Bronchial epithelial cell (primary cell): ENCODE results near the gene RUNX2. TPM values are rescaled to one million over a fixed set of nuclear protein-coding genes. Genes with fewer than 3 reads are reported as not detected.
A peak's percentile ranks its signal among the peaks of the same experiment; 100 is the strongest.

ENCODE experiments used
- DNase-seq: peaks from one replicate; pipeline ENCODE4 v3.0.0-alpha.2; 2010; ENCODE audit warnings: low read depth
- FAIRE-seq: peaks from 2 replicates; lab custom pipeline; 2011; peaks lifted over from hg19 to GRCh38; lab: Jason Lieb, UNC
- H3K27me3 ChIP-seq: 2 replicates; pipeline ENCODE4 v1.5.1; 2011; ENCODE audit warnings: low read length; ENCODE audit not compliant: control insufficient read depth, insufficient read depth
- H3K36me3 ChIP-seq: 2 replicates; pipeline ENCODE4 v1.5.1; 2011; ENCODE audit warnings: low read length; ENCODE audit not compliant: control insufficient read depth, insufficient read depth
- H3K4me3 ChIP-seq: 2 replicates; pipeline ENCODE4 v1.5.1; 2011; ENCODE audit warnings: mild to moderate bottlenecking, low read depth, low read length, control low read depth
- CTCF ChIP-seq: IDR thresholded peaks from 2 replicates; pipeline ENCODE4 v1.5.1; 2011; ENCODE audit warnings: mild to moderate bottlenecking, moderate library complexity, low read length, control low read depth, inconsistent platforms; ENCODE audit not compliant: insufficient read depth, severe bottlenecking
- total RNA-seq: library from RNA; depleted of rRNA; stranded (reverse); fragments of >200 nt; gene quantifications from 2 replicates; pipeline ENCODE4 v1.2.1, GENCODE V29; 2014

The RUNX2 gene
- total RNA-seq, 1 donor from 2014 or later = 0.79 TPM

- FAIRE-seq (no peak), DNase-seq (no peak)
- H3K36me3 ChIP-seq = no peaks in the 10 kb centered on the region
- no peak for TF ChIP-seq CTCF
- no peaks in the 10 kb centered on the region for H3K27me3 ChIP-seq
- no peak overlapping the region for H3K4me3 ChIP-seq
These were observed 234.0 kb downstream of the RUNX2 start for GRCh38 chr6:45562171-45562570.

GRCh38 chr6:45563041-45563440 is 234.9 kb downstream of the RUNX2 start:
- H3K4me3 ChIP-seq = no peak overlapping the region
- no peaks in the 10 kb centered on the region for H3K36me3 ChIP-seq
- no peak for TF ChIP-seq CTCF
- no peaks in the 10 kb centered on the region for H3K27me3 ChIP-seq
- no peak for FAIRE-seq
- DNase-seq = no peak

GRCh38 chr6:45563844-45564243 is 235.7 kb downstream of the RUNX2 start:
- FAIRE-seq (no peak), DNase-seq (no peak)
- no peaks in the 10 kb centered on the region for H3K36me3 ChIP-seq
- no peaks in the 10 kb centered on the region for H3K27me3 ChIP-seq
- H3K4me3 ChIP-seq = no peak overlapping the region
- no peak for TF ChIP-seq CTCF

GRCh38 chr6:45566882-45567281 is 238.8 kb downstream of the RUNX2 start:
- FAIRE-seq (no peak), DNase-seq (peak; percentile 68)

GRCh38 chr6:45567879-45568278 is 239.7 kb downstream of the RUNX2 start:
- Histone ChIP-seq H3K4me3 (no peak overlapping the region), H3K36me3 (no peaks in the 10 kb centered on the region), H3K27me3 (no peaks in the 10 kb centered on the region)
- TF ChIP-seq CTCF = no peak
- DNase-seq (no peak), FAIRE-seq (no peak)

More at GRCh38 chr6:45566882-45567281, 238.8 kb downstream of the RUNX2 start:
- no peak overlapping the region for H3K4me3 ChIP-seq
- no peaks in the 10 kb centered on the region for H3K27me3 ChIP-seq
- TF ChIP-seq CTCF = no peak
- H3K36me3 ChIP-seq = no peaks in the 10 kb centered on the region

- no peak overlapping the region for H3K4me3 ChIP-seq
- H3K27me3 ChIP-seq = no peaks in the 10 kb centered on the region
- TF ChIP-seq CTCF = no peak
- no peaks in the 10 kb centered on the region for H3K36me3 ChIP-seq
- DNase-seq = no peak
- FAIRE-seq = no peak
These were observed 240.5 kb downstream of the RUNX2 start for GRCh38 chr6:45568626-45569025.
